ENCODE measurements around the gene OSBPL6.

OSBPL6 gene

DNA sequence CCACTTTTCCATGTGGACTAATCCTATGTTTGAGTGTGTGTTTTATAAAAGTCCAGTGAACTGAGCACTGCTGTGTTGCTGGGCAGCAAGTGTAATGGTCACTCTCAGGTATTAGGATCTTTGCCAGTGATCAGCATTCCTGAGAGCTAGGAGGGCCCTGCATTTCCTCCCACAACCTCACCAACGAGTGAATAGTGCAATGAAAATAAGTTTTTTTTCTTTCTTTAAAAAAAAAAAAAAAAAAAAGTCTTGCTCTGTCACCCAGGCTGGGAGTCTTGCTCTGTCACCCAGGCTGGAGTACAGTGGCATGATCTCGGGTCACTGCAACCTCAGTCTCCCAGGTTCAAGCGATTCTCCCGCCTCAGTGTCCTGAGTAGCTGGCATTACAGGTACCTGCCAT is 6.5 kb upstream of the OSBPL6 start:
- H3K9ac ChIP-seq (ENCODE audit: low read length) = no peak overlapping the region
- H3K79me2 ChIP-seq (ENCODE audit: low read length) = no peaks in the 10 kb centered on the region

DNA sequence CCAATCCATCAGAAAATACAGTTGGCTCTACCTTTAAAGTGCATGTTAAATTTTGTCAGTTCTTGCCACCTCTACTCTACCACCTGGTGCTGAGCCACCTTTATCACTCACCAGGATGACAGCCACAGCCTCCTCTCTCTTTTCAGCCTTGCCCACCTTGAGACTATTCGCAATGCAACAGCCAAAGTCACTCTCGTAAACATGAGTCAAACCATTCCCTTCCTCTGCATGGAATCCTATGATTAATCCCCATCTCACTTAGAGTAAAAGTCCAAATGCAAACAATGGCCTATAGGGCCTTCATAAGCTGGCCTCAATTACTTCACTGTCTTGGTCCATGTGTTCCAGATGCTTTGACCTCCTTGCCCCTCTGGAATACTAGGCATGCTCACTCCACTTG is 5.8 kb upstream of the OSBPL6 start:
- DNase-seq = no peak
- no peaks in the 10 kb centered on the region for H3K9me3 ChIP-seq (replicated peaks; ENCODE audit: insufficient read depth, low read length)
- H3K27ac ChIP-seq (ENCODE audit: low read length) = no peak overlapping the region
- no peak overlapping the region for H2AFZ ChIP-seq (ENCODE audit: low read length)
- H3K9ac ChIP-seq (ENCODE audit: low read length) = no peak overlapping the region
- no peak for TF ChIP-seq EZH2phosphoT487 (IDR thresholded peaks at IDR 0.05; ENCODE audit: low read length)
- TF ChIP-seq, protein P1, sequence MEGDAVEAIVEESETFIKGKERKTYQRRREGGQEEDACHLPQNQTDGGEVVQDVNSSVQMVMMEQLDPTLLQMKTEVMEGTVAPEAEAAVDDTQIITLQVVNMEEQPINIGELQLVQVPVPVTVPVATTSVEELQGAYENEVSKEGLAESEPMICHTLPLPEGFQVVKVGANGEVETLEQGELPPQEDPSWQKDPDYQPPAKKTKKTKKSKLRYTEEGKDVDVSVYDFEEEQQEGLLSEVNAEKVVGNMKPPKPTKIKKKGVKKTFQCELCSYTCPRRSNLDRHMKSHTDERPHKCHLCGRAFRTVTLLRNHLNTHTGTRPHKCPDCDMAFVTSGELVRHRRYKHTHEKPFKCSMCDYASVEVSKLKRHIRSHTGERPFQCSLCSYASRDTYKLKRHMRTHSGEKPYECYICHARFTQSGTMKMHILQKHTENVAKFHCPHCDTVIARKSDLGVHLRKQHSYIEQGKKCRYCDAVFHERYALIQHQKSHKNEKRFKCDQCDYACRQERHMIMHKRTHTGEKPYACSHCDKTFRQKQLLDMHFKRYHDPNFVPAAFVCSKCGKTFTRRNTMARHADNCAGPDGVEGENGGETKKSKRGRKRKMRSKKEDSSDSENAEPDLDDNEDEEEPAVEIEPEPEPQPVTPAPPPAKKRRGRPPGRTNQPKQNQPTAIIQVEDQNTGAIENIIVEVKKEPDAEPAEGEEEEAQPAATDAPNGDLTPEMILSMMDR (IDR thresholded peaks at IDR 0.05; ENCODE audit: low read length) = no peak
- TF ChIP-seq EZH2 (optimal IDR thresholded peaks at IDR 0.05; ENCODE audit: low read depth, low read length) = no peak
- no peaks in the 10 kb centered on the region for H3K36me3 ChIP-seq (replicated peaks; ENCODE audit: insufficient read depth, low read length)
- no peaks in the 10 kb centered on the region for H3K79me2 ChIP-seq (ENCODE audit: low read length)
- no peaks in the 10 kb centered on the region for H4K20me1 ChIP-seq (ENCODE audit: insufficient read depth, low read length)
- H3F3A ChIP-seq (ENCODE audit: insufficient read depth, low read length) = 0 out of 2 replicates have a peak, but pooled peaks cover 3% of the 10 kb centered on the region
- H3K9me2 ChIP-seq (replicated peaks; ENCODE audit: insufficient read depth, low read length) = no peaks in the 10 kb centered on the region
- H3K4me1 ChIP-seq (ENCODE audit: low read length) = no peaks in the 10 kb centered on the region
- no peak overlapping the region for H3K4me2 ChIP-seq (ENCODE audit: low read depth, low read length)
- H3K27me3 ChIP-seq (replicated peaks; ENCODE audit: insufficient read depth, low read length) = peaks cover 10% of the 10 kb centered on the region; the same call in 1 of the 2 replicates
- H3K4me3 ChIP-seq (ENCODE audit: low read length) = no peak overlapping the region

More for the DNA sequence above, 6.5 kb upstream of the OSBPL6 start:
- Histone ChIP-seq H4K20me1 (ENCODE audit: insufficient read depth, low read length) (no peaks in the 10 kb centered on the region), H3K4me3 (ENCODE audit: low read length) (no peak overlapping the region), H3K4me2 (ENCODE audit: low read depth, low read length) (no peak overlapping the region), H3K9me3 (replicated peaks; ENCODE audit: insufficient read depth, low read length) (no peaks in the 10 kb centered on the region), H3K9me2 (replicated peaks; ENCODE audit: insufficient read depth, low read length) (no peaks in the 10 kb centered on the region), H2AFZ (ENCODE audit: low read length) (no peak overlapping the region), H3K4me1 (ENCODE audit: low read length) (no peaks in the 10 kb centered on the region), H3F3A (ENCODE audit: insufficient read depth, low read length) (0 out of 2 replicates have a peak, but pooled peaks cover 3% of the 10 kb centered on the region), H3K27me3 (replicated peaks; ENCODE audit: insufficient read depth, low read length) (0 out of 2 replicates have a peak, but pooled peaks cover 7% of the 10 kb centered on the region), H3K36me3 (replicated peaks; ENCODE audit: insufficient read depth, low read length) (no peaks in the 10 kb centered on the region), H3K27ac (ENCODE audit: low read length) (no peak overlapping the region)
- no peak for DNase-seq
- TF ChIP-seq EZH2phosphoT487 (IDR thresholded peaks at IDR 0.05; ENCODE audit: low read length) (no peak), EZH2 (optimal IDR thresholded peaks at IDR 0.05; ENCODE audit: low read depth, low read length) (no peak)
- TF ChIP-seq, protein P1 (IDR thresholded peaks at IDR 0.05; ENCODE audit: low read length) = no peak

DNA sequence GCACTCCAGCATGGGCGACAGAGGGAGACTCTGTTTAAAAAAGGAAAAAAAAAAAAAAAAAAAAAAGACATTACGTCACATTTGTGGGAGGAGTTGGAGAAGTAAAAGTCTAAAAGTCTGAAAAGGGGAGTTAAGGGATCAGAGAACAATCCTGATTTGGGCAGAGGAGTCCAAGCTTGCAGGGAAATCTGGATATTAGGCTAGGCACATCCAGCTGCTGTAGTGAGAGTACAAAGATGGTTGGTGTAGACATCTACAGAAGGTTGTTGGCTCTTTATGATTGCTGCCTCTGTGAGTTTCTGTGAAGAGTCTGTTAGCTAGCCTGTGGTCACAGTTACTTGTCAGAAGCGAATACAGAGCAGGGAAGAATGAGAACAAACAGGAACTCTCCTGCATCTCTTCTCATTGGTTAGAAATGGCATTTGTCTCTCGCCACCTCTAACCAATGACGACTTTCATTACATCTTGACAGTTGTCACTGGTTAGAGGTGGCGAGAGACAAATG is 3.3 kb upstream of the OSBPL6 start:
- H3K9ac ChIP-seq (ENCODE audit: low read length) = no peak overlapping the region
- DNase-seq = no peak
- no peaks in the 10 kb centered on the region for H4K20me1 ChIP-seq (ENCODE audit: insufficient read depth, low read length)
- no peak overlapping the region for H3K4me3 ChIP-seq (ENCODE audit: low read length)
- H3K79me2 ChIP-seq (ENCODE audit: low read length) = no peaks in the 10 kb centered on the region
- no peaks in the 10 kb centered on the region for H3K9me3 ChIP-seq (replicated peaks; ENCODE audit: insufficient read depth, low read length)
- no peaks in the 10 kb centered on the region for H3K4me1 ChIP-seq (ENCODE audit: low read length)
- no peaks in the 10 kb centered on the region for H3K9me2 ChIP-seq (replicated peaks; ENCODE audit: insufficient read depth, low read length)
- TF ChIP-seq EZH2phosphoT487 (IDR thresholded peaks at IDR 0.05; ENCODE audit: low read length) = no peak
- TF ChIP-seq, protein P1 (IDR thresholded peaks at IDR 0.05; ENCODE audit: low read length) = no peak
- no peak for TF ChIP-seq EZH2 (optimal IDR thresholded peaks at IDR 0.05; ENCODE audit: low read depth, low read length)
- H3K36me3 ChIP-seq (replicated peaks; ENCODE audit: insufficient read depth, low read length) = no peaks in the 10 kb centered on the region
- H3F3A ChIP-seq (ENCODE audit: insufficient read depth, low read length) = 0 out of 2 replicates have a peak, but pooled peaks cover 3% of the 10 kb centered on the region
- no peak overlapping the region for H3K27ac ChIP-seq (ENCODE audit: low read length)
- H3K27me3 ChIP-seq (replicated peaks; ENCODE audit: insufficient read depth, low read length) = peaks cover 13% of the 10 kb centered on the region; the same call in 1 of the 2 replicates
- H3K4me2 ChIP-seq (ENCODE audit: low read depth, low read length) = no peak overlapping the region
- H2AFZ ChIP-seq (ENCODE audit: low read length) = no peak overlapping the region
